ENCODE measurements around the gene NISCH. TPM values are rescaled to one million over a fixed set of nuclear protein-coding genes. Genes with fewer than 3 reads are reported as not detected.

NISCH gene
- total and polyA plus RNA-seq, 2 experiments from 2014 or later: 18.4 to 76.4 TPM

DNA sequence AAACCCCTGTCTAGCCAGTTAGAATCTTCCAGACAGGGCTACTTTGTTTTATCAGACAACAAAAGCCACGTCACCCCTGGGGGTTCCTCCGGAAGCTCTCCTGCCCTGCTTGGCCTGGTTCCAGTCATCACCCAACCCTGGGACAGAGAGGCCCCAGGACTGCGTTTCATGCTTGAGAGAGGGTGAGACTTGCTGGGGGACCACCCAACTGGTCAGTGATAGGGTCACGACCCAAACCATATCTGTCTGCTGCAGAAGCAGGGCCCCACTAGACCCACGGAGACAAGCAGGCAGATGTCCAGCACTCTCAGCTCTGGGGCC, 77.1 kb downstream of the NISCH start:
- H3K36me3 ChIP-seq (ENCODE audit: insufficient read depth): no peaks in the 10 kb centered on the region
- Mint-ChIP-seq H3K4me1 (peaks cover 26% of the 10 kb centered on the region), H3K9me3 (no peaks in the 10 kb centered on the region), H3K27ac (no peak overlapping the region), H3K4me3 (peak overlapping the region; percentile 84), H3K27me3 (ENCODE audit: insufficient read depth, low read depth, poor library complexity) (peaks cover 24% of the 10 kb centered on the region), H3K36me3 (ENCODE audit: low read depth) (peaks cover 22% of the 10 kb centered on the region)
- no peaks in the 10 kb centered on the region for H3K9me2 ChIP-seq (ENCODE audit: insufficient read depth)
- H2AFZ ChIP-seq: no peak overlapping the region
- peaks cover 28% of the 10 kb centered on the region for H3K4me1 ChIP-seq (ENCODE audit: insufficient read depth)
- peaks cover 44% of the 10 kb centered on the region for H3K79me2 ChIP-seq (replicated peaks; ENCODE audit: insufficient read depth)
- H3K27me3 ChIP-seq (ENCODE audit: insufficient read depth): no peaks in the 10 kb centered on the region
- DNase-seq (ENCODE audit: low spot score) (no peak), ATAC-seq (no peak)
- H4K20me1 ChIP-seq (replicated peaks; ENCODE audit: insufficient read depth): peaks cover 20% of the 10 kb centered on the region
- peaks cover 18% of the 10 kb centered on the region for H3F3A ChIP-seq (replicated peaks; ENCODE audit: low read depth)
- H3K27ac ChIP-seq (ENCODE audit: low read depth): no peak overlapping the region
- no peak for TF ChIP-seq ZNF331 (CRISPR knock-in tag; IDR thresholded peaks at IDR 0.05; ENCODE audit: low read depth)
- TF ChIP-seq EZH2phosphoT487 (IDR thresholded peaks at IDR 0.05; ENCODE audit: unreplicated experiment): no peak
- no peak for TF ChIP-seq JUNB (IDR thresholded peaks at IDR 0.05; ENCODE audit: unreplicated experiment)
- TF ChIP-seq NANOG (IDR thresholded peaks at IDR 0.05; ENCODE audit: borderline replicate concordance): no peak
- TF ChIP-seq CTCF (conservative IDR thresholded peaks at IDR 0.05; ENCODE audit: low read depth in 2 of 2): no peak
- no peak for TF ChIP-seq EZH2 (IDR thresholded peaks at IDR 0.05; ENCODE audit: low read depth, unreplicated experiment)
- TF ChIP-seq POLR2AphosphoS5 (IDR thresholded peaks at IDR 0.05; ENCODE audit: low read depth): no peak
- TF ChIP-seq, protein P1, sequence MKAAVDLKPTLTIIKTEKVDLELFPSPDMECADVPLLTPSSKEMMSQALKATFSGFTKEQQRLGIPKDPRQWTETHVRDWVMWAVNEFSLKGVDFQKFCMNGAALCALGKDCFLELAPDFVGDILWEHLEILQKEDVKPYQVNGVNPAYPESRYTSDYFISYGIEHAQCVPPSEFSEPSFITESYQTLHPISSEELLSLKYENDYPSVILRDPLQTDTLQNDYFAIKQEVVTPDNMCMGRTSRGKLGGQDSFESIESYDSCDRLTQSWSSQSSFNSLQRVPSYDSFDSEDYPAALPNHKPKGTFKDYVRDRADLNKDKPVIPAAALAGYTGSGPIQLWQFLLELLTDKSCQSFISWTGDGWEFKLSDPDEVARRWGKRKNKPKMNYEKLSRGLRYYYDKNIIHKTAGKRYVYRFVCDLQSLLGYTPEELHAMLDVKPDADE (IDR thresholded peaks at IDR 0.05): no peak
- no peak for TF ChIP-seq ZNF462 (CRISPR knock-in tag; IDR thresholded peaks at IDR 0.05)
- no peak for TF ChIP-seq CREB1 (CRISPR knock-in tag; IDR thresholded peaks at IDR 0.05; ENCODE audit: low read depth)
- no peak for TF ChIP-seq REST (IDR thresholded peaks at IDR 0.05; ENCODE audit: unreplicated experiment)
- TF ChIP-seq ZNF114 (CRISPR knock-in tag; IDR thresholded peaks at IDR 0.05): no peak
- peak overlapping the region; percentile 80 for H3K4me3 ChIP-seq
- peak overlapping the region; percentile 97 for H3K4me2 ChIP-seq

Measured in GM23338 (cell line).